Measurements from ENCODE around the gene PCYOX1L. TPM values are rescaled to one million over a fixed set of nuclear protein-coding genes. Genes with fewer than 3 reads are reported as not detected.

PCYOX1L gene
- total RNA-seq, 1 donor from 2014 or later = 18.5 TPM

- H3K36me3 Mint-ChIP-seq = no peaks in the 10 kb centered on the region
- H3K9me3 Mint-ChIP-seq = no peaks in the 10 kb centered on the region
- DNase-seq (ENCODE audit: extremely low spot score, unreplicated experiment) = no peak
- TF ChIP-seq CTCF (conservative IDR thresholded peaks at IDR 0.05) = no peak
- H3K4me1 Mint-ChIP-seq (ENCODE audit: unreplicated experiment) = peaks cover 26% of the 10 kb centered on the region
- no peaks in the 10 kb centered on the region for H3K27me3 Mint-ChIP-seq
- H3K27ac Mint-ChIP-seq = no peak overlapping the region
- no peak overlapping the region for H3K4me3 Mint-ChIP-seq
Measured at GRCh38 chr5:149325894-149326293, 32.0 kb upstream of the PCYOX1L start.

DNA sequence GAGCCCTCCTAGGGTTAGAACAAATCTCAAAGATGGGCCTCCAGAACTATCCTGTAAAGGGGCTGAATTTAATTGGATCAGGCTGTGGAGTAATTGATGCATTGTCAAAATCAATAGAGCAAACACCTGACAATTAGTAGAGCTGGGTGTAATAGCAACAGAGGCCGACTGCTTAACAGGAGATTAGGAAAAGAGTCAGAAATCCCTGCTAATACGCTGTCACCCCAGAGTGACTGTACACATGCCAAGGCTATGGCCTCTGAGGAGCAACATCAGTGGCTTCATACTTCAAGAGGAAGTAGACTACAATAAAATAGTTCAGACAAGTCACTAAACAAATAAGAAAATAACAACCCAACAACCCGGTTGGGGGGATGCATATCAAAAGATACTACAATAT is 31.2 kb upstream of the PCYOX1L start:
- TF ChIP-seq CTCF (conservative IDR thresholded peaks at IDR 0.05) = no peak

DNA sequence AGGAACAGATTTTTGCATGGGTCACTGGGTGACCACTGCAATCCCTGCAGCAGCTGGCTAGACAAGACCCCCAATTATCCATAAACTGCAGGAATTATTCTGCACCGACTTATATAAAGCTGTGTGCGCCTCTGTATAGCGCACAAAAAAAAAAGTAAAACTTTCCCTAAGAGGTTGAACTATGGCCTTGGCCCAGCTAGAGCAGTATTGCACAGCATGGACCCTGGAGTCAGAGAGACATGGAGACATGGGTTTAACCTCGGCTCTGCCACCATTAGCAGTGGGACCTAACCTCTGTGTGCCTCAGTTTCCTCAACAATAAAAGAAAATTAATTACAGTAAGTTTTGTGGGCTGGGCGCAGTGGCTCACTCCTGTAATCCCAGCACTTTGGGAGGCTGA is 29.7 kb upstream of the PCYOX1L start:
- H3K9me3 Mint-ChIP-seq = no peaks in the 10 kb centered on the region
- no peak for TF ChIP-seq CTCF (conservative IDR thresholded peaks at IDR 0.05)
- H3K36me3 Mint-ChIP-seq = no peaks in the 10 kb centered on the region
- H3K4me3 Mint-ChIP-seq = no peak overlapping the region
- no peak overlapping the region for H3K27ac Mint-ChIP-seq
- DNase-seq (ENCODE audit: extremely low spot score, unreplicated experiment) = no peak
- no peaks in the 10 kb centered on the region for H3K27me3 Mint-ChIP-seq
- peaks cover 13% of the 10 kb centered on the region for H3K4me1 Mint-ChIP-seq (ENCODE audit: unreplicated experiment)

More for the DNA sequence above, 31.2 kb upstream of the PCYOX1L start:
- peaks cover 23% of the 10 kb centered on the region for H3K4me1 Mint-ChIP-seq (ENCODE audit: unreplicated experiment)
- no peaks in the 10 kb centered on the region for H3K36me3 Mint-ChIP-seq
- no peak overlapping the region for H3K27ac Mint-ChIP-seq
- no peak overlapping the region for H3K4me3 Mint-ChIP-seq
- H3K9me3 Mint-ChIP-seq = no peaks in the 10 kb centered on the region
- H3K27me3 Mint-ChIP-seq = no peaks in the 10 kb centered on the region
- no peak for DNase-seq (ENCODE audit: extremely low spot score, unreplicated experiment)

DNA sequence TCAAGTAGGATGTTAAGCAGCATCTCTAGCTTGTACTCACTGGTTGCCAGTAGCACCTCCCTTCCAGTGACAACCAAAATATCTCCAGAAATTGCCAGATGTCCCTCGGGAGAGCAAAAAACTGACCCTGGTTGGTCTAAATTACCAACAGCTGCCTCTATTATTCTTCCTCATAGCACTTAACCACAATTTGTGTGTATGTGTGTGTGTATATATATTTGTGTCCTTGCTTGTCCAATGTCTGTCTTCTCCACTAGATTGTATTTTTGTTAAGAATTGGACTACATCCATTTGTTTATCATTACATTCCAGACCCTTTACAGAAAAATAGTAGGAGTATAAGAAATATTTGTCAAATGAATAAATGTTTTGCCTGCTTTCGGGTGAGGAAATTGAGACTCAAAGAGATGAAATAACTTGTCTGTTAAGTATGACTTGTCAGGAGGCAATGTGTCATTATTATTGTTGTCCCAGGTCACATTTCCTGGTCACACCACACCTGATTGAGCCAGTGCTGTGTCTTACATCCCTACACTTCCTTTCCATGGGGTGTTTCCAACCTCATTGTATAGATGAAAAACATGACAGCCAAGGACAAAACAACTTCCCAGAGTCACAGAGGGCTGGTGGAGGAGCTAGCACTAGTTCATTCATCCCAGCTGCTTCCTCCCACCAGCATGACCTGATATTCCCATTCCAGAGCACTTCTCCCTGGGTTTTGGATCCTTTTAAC is 24.0 kb upstream of the PCYOX1L start:
- Mint-ChIP-seq H3K4me1 (ENCODE audit: unreplicated experiment) (no peaks in the 10 kb centered on the region), H3K27me3 (no peaks in the 10 kb centered on the region), H3K27ac (no peak overlapping the region), H3K9me3 (no peaks in the 10 kb centered on the region), H3K36me3 (peaks cover 3% of the 10 kb centered on the region), H3K4me3 (no peak overlapping the region)
- DNase-seq (ENCODE audit: extremely low spot score, unreplicated experiment) = no peak
- no peak for TF ChIP-seq CTCF (conservative IDR thresholded peaks at IDR 0.05)

GRCh38 chr5:149337736-149338135 is 20.1 kb upstream of the PCYOX1L start:
- no peak for DNase-seq (ENCODE audit: extremely low spot score, unreplicated experiment)
- H3K27ac Mint-ChIP-seq = no peak overlapping the region
- H3K4me3 Mint-ChIP-seq = no peak overlapping the region
- H3K4me1 Mint-ChIP-seq (ENCODE audit: unreplicated experiment) = no peaks in the 10 kb centered on the region
- no peak for TF ChIP-seq CTCF (conservative IDR thresholded peaks at IDR 0.05)
- peaks cover 3% of the 10 kb centered on the region for H3K36me3 Mint-ChIP-seq
- H3K9me3 Mint-ChIP-seq = no peaks in the 10 kb centered on the region
- H3K27me3 Mint-ChIP-seq = no peaks in the 10 kb centered on the region

Measured in type B pancreatic cell (in vitro differentiated cells).